Keratinocyte (primary cell): Measurements from ENCODE around the gene HK1. TPM values are rescaled to one million over a fixed set of nuclear protein-coding genes. Genes with fewer than 3 reads are reported as not detected.
A peak's percentile ranks its signal among the peaks of the same experiment; 100 is the strongest.

ENCODE experiments used
- DNase-seq: peaks from one replicate; pipeline ENCODE4 v3.0.0-alpha.2; 2011; ENCODE audit warnings: low read depth, missing footprints, low spot score
- FAIRE-seq: peaks from 2 replicates; lab custom pipeline; 2011; peaks lifted over from hg19 to GRCh38; lab: Jason Lieb, UNC
- H2AFZ ChIP-seq: 2 replicates; pipeline ENCODE4 v1.6.0; 2012; ENCODE audit warnings: low read length, control low read depth, inconsistent platforms; ENCODE audit not compliant: control insufficient read depth
- H3K27ac ChIP-seq: 2 replicates; pipeline ENCODE4 v1.5.1; 2011; ENCODE audit warnings: low read length; ENCODE audit not compliant: control insufficient read depth, insufficient read depth
- H3K27me3 ChIP-seq: 3 replicates; pipeline ENCODE4 v1.6.0; 2011; ENCODE audit warnings: low read length; ENCODE audit not compliant: control insufficient read depth, insufficient read depth; ENCODE audit errors: extremely low read depth
- H3K36me3 ChIP-seq, 2 experiments: 2 replicates in 1 of 2; 3 replicates in 1 of 2; pipeline ENCODE4 v1.5.1; 2011; ENCODE audit warnings: low read length in 2 of 2, mild to moderate bottlenecking in 1 of 2; ENCODE audit not compliant: control insufficient read depth in 2 of 2, insufficient read depth in 2 of 2; ENCODE audit errors: extremely low read depth in 1 of 2
- H3K4me1 ChIP-seq: 3 replicates; pipeline ENCODE4 v1.5.1; 2011; ENCODE audit warnings: low read length; ENCODE audit not compliant: control insufficient read depth, insufficient read depth; ENCODE audit errors: extremely low read depth
- H3K4me2 ChIP-seq: 3 replicates; pipeline ENCODE4 v1.6.0; 2011; ENCODE audit warnings: low read depth, low read length; ENCODE audit not compliant: control insufficient read depth, insufficient read depth; ENCODE audit errors: extremely low read depth
- H3K4me3 ChIP-seq, 3 experiments: fragments of 200-600 bp in 1 of 3; sonication (generic) in 1 of 3; 2 replicates in 2 of 3; 3 replicates in 1 of 3; pipeline ENCODE4 v1.5.1; 2011 to 2016; ENCODE audit warnings: low read length in 3 of 3, mild to moderate bottlenecking in 3 of 3, control low read depth in 2 of 3, inconsistent platforms in 1 of 3, low read depth in 1 of 3, mixed read lengths in 1 of 3, mixed run types in 1 of 3, moderate library complexity in 1 of 3; ENCODE audit not compliant: control insufficient read depth in 2 of 3, insufficient read depth in 2 of 3; ENCODE audit errors: extremely low read depth in 1 of 3
- H3K79me2 ChIP-seq: 2 replicates; pipeline ENCODE4 v1.6.0; 2012; ENCODE audit warnings: low read length; ENCODE audit not compliant: control insufficient read depth, insufficient read depth
- H3K9ac ChIP-seq: 3 replicates; pipeline ENCODE4 v1.6.0; 2011; ENCODE audit warnings: low read length; ENCODE audit not compliant: control insufficient read depth, insufficient read depth; ENCODE audit errors: extremely low read depth
- H3K9me1 ChIP-seq: 3 replicates; pipeline ENCODE4 v1.6.0; 2011; ENCODE audit warnings: low read length; ENCODE audit not compliant: control insufficient read depth, insufficient read depth; ENCODE audit errors: extremely low read depth
- H3K9me3 ChIP-seq: 2 replicates; pipeline ENCODE4 v1.5.1; 2012; ENCODE audit warnings: low read depth, low read length; ENCODE audit not compliant: control insufficient read depth
- H4K20me1 ChIP-seq: 3 replicates; pipeline ENCODE4 v1.6.0; 2011; ENCODE audit warnings: low read length; ENCODE audit not compliant: control insufficient read depth, insufficient read depth; ENCODE audit errors: extremely low read depth
- CTCF ChIP-seq, 3 experiments: IDR thresholded peaks in 1 of 3; conservative IDR thresholded peaks in 1 of 3; optimal IDR thresholded peaks in 1 of 3; 2 replicates in 2 of 3; 3 replicates in 1 of 3; pipeline versions ENCODE3 to v1.5.1; 2011; ENCODE audit warnings: low read length in 3 of 3, mild to moderate bottlenecking in 3 of 3, moderate library complexity in 2 of 3, control low read depth in 1 of 3, inconsistent platforms in 1 of 3; ENCODE audit not compliant: insufficient read depth in 2 of 3; ENCODE audit errors: extremely low read depth in 1 of 3
- EZH2 ChIP-seq: IDR thresholded peaks from one replicate; pipeline ENCODE4 v1.6.1; 2012; ENCODE audit warnings: inconsistent platforms, mild to moderate bottlenecking, low read length, moderate library complexity
- dilution Hi-C: fragments of 300-500 bp; cut with MboI; formaldehyde crosslinking; loops from one replicate; pipeline ENCODE4 v1.7.0; 2020; ENCODE audit warnings: low sequenced_read_pairs; ENCODE audit not compliant: extremely low pct_ligation_motif_present
- polyA plus RNA-seq, 5 experiments: library from polyadenylated mRNA; depleted of rRNA in 3 of 5; stranded (reverse) in 3 of 5; stranded (forward) in 1 of 5; unstranded in 1 of 5; fragments of >200 nt; gene quantifications; 1 replicate in 1 of 5; 2 replicates in 3 of 5; 3 replicates in 1 of 5; pipeline versions ENCODE4 v1.2.1 to v1.2.3, GENCODE V29; 2011 to 2012; ENCODE audit warnings: missing spikeins in 2 of 5, low read depth in 1 of 5, low replicate concordance in 1 of 5

Gene HK1
- polyA plus RNA-seq, 1 donor (not counting 4 experiments of a cell fraction or from before 2014, with no cell fraction given), result 106 TPM

- H3K9ac ChIP-seq, result no peak overlapping the region
- H3K9me1 ChIP-seq, result no peaks in the 10 kb centered on the region
- H3K9me3 ChIP-seq, result no peaks in the 10 kb centered on the region
- FAIRE-seq (no peak), DNase-seq (no peak)
- no peaks in the 10 kb centered on the region for H4K20me1 ChIP-seq
- H3K4me3 ChIP-seq, result no peak overlapping the region
- no peaks in the 10 kb centered on the region for H3K36me3 ChIP-seq
- peak overlapping the region; percentile 52 for H3K4me2 ChIP-seq
- H3K27ac ChIP-seq, result peak overlapping the region; percentile 21
- dilution Hi-C loops, result no loop called here
- no peaks in the 10 kb centered on the region for H3K27me3 ChIP-seq
- H3K79me2 ChIP-seq, result no peaks in the 10 kb centered on the region
- TF ChIP-seq EZH2, result no peak
- no peak for TF ChIP-seq CTCF (optimal IDR thresholded peaks at IDR 0.05 in 1 of 3, IDR thresholded peaks at IDR 0.05 in 1 of 3, conservative IDR thresholded peaks at IDR 0.05 in 1 of 3; ENCODE audit: extremely low read depth in 1 of 3, insufficient read depth in 2 of 3, low read length in 3 of 3)
- H3K4me1 ChIP-seq, result peaks cover 19% of the 10 kb centered on the region
- H2AFZ ChIP-seq, result no peak overlapping the region
Measured at GRCh38 chr10:69232736-69233480, 45.4 kb upstream of the HK1 start.

GRCh38 chr10:69234447-69234846, 43.8 kb upstream of the HK1 start:
- Histone ChIP-seq H3K9ac (no peak overlapping the region), H3K4me2 (no peak overlapping the region), H2AFZ (no peak overlapping the region), H3K79me2 (no peaks in the 10 kb centered on the region), H4K20me1 (no peaks in the 10 kb centered on the region), H3K9me3 (no peaks in the 10 kb centered on the region), H3K4me1 (peaks cover 20% of the 10 kb centered on the region), H3K36me3 (no peaks in the 10 kb centered on the region), H3K27me3 (no peaks in the 10 kb centered on the region), H3K9me1 (no peaks in the 10 kb centered on the region), H3K27ac (no peak overlapping the region), H3K4me3 (no peak overlapping the region)
- DNase-seq (no peak), FAIRE-seq (no peak)
- no peak for TF ChIP-seq EZH2
- no peak for TF ChIP-seq CTCF (optimal IDR thresholded peaks at IDR 0.05 in 1 of 3, IDR thresholded peaks at IDR 0.05 in 1 of 3, conservative IDR thresholded peaks at IDR 0.05 in 1 of 3; ENCODE audit: extremely low read depth in 1 of 3, insufficient read depth in 2 of 3, low read length in 3 of 3)
- dilution Hi-C loops, result no loop called here
